HUDEP-2 (cell line): ENCODE data around the gene PRKAR1A.
"Not testable (repeated sequence)": the region's sequence is repeated elsewhere in the genome, so short reads cannot be mapped to it uniquely, and the experiment has no call there.

Experiments
- DNase-seq, 76 experiments: peaks; one replicate each; lab custom pipeline; 2025; ENCODE audit not compliant: unreplicated experiment in 76 of 76; lab: John Stamatoyannopoulos, UW

Gene PRKAR1A

DNA sequence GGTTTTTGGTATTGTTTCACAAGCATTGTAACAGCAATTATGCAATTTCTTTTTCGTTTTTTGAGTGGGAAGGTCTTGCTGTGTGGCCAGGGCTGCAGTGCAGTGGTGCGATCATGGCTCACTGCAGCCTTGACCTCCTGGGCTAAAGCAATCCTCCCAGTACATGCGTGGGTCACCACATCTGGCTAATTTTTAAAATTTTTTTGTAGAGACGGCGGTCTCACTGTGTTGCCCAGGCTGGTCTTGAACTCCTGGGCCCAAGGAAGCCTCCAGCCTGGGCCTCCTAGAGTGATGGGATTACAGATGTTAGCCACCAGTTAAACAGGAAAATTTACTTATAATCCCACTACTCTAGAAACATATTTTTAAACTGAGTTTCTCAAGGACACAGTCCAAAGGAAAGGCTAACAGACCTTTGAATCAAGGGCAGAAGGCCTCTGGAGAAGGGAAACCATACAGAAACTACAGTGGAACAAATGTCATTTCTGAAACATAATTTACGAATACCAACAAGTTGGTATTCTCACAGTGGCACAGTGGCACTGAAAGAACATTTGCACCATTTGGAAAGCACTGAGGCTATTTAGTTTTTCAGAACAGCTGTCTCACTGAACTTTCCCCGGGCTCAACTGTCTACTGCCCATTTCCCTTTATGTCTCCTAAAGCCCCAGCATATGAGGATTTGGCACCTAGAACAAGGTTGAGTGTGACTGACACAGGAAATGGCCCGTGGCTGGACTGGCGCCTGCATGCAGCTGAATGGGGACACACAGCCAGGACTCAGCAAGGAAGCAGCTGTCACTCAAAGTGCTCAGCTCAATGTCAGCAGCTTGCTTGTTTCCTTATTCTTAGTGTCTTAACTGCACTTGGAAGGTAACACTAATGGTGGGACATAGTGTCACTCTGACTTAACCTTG lies 2.8 kb upstream of the PRKAR1A start:
- peak in 9 of 76 experiments; percentile 6 to 24 (median 15) for DNase-seq

GRCh38 chr17:68511254-68511670 lies 968 bp upstream of the PRKAR1A start:
- DNase-seq = peak in 11 of 76 experiments; percentile 5 to 57 (median 39)

- peak in 53 of 76 experiments; percentile 10 to 75 (median 41) for DNase-seq
Measured at GRCh38 chr17:68511671-68512246, 471 bp upstream of the PRKAR1A start.

GRCh38 chr17:68512960-68513474 lies 787 bp downstream of the PRKAR1A start:
- DNase-seq = peak in 2 of 76 experiments; percentile 6 to 24

- DNase-seq = no peak
Measured at GRCh38 chr17:68513932-68514331, 1.7 kb downstream of the PRKAR1A start.

DNA sequence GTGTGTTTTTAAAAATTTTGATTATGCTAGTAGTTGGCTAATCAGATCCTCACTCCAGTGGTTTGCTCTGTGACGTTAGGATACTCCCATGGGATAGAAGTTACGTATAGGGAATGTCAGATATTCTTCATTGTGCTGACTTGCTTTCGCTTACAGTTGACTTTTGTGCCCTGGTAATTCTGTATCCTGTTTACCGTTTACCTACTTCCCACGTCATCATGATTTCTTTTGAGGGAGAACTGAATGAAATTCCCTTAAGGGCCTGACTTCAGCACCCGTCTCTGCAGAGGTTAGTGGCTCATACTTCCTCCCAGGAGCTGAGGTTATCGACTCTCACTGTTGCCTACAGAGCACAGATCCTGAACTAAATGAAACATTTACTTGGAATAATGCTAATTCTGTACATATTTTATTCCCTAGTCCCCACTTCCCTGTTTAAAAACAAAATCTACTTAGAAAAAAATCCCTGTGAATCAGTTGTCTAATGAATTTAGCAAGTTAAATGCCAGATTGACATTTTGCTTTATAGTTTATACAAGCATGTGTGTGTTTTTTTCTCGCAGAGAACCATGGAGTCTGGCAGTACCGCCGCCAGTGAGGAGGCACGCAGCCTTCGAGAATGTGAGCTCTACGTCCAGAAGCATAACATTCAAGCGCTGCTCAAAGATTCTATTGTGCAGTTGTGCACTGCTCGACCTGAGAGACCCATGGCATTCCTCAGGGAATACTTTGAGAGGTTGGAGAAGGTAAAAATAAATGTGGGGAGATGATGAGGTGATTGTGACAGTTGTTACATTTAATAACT lies 2.8 kb downstream of the PRKAR1A start:
- no peak for DNase-seq

DNA sequence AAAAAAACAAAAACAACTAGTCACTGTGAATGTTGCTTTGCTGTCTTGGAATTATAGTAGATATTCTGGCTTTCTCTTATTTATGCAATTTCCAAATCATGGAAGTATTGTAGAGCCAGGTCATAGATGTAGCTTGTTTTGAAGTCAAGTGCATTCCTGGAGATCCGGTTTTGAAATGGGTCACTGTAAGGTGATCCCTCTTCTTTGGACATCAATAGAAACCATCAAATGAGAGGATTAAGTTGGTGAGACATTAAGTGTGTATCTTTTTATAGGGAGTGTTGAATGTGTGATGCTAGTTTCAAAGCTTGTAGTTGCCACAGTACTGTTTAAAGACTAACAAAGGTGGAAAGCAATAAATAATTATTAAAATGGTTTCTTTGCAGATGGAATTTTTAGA lies 4.5 kb downstream of the PRKAR1A start:
- no peak for DNase-seq

- not testable (repeated sequence) for DNase-seq
Measured at GRCh38 chr17:68517605-68518004, 5.4 kb downstream of the PRKAR1A start.

- no peak for DNase-seq
Measured at GRCh38 chr17:68518063-68518815, 6.0 kb downstream of the PRKAR1A start.

GRCh38 chr17:68519051-68519450 lies 6.8 kb downstream of the PRKAR1A start:
- not testable (repeated sequence) for DNase-seq

DNA sequence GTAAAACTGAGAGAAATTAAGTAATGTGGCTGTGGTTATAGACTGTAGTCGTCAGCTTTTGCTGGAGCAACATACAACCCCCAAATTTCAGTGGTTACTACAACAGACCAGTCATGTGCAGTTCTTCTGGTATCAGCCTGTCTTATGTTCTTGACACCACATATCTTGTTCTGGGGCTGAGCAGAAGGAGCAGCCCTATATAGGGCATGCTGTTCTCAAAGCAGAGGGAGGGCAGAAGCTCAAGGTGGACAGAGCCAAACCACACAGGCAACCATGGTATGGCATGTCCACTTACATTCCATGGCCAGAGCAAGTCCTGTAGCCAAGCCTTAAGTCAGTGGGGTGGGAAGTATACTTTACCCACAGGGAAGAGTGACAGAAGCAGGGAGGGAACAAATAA lies 7.7 kb downstream of the PRKAR1A start:
- no peak for DNase-seq

GRCh38 chr17:68522266-68522665 lies 10.0 kb downstream of the PRKAR1A start:
- no peak for DNase-seq

DNA sequence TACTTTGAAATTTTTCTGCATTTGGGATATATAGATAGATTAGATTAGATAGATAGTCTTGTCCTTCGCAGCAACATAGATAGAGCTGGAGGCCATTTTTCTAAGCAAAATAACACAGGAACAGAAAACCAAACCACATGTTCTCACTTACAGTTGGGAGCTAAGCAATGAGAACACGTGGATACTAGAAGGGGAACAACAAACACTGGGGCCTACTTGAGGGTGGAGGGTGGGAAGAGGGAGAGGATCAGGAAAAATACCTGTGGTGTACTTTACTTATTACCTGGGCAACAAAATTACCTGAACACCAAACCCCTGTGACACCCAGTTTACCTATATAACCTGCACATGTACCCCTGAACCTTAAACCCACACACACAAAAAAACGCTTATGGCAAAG lies 14.3 kb downstream of the PRKAR1A start:
- DNase-seq = no peak

DNA sequence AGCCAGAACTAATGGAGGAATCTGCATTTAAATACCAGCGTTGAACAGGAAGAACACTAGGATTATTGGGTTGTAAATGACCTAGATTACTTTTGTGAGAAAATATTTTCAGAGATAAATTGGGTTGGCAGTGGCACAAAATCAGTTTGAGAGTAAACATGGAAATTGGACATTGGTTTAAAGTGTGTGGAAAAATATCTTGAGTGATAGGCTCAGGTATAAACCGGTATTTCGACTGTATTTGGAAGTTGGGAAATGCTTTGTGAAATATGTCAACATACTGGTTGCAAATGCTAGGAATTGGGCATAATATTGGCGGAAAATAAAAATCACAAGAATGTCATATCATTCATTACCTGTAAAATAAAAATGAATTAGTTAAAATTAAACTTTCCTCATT lies 15.1 kb downstream of the PRKAR1A start:
- no peak for DNase-seq

DNA sequence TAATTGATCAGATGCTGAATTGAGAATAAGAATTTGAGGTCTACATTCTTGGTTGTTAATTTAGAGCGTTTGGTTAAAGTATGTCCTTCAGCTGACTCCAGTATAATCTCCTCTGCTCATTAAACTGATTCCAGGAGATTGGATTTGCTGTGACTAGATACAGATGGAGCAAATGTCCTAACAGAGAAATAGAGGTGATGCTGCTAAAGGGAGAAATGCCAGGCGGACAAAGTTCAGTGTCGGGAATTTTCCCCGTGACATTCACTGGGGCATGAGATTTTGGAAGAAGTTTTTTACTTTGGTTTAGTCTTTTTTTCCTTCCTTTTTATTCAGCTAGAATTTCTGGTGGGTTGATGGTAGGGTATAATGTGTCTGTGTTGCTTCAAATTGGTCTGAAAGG lies 19.0 kb downstream of the PRKAR1A start:
- DNase-seq = no peak

GRCh38 chr17:68532826-68533225 lies 20.6 kb downstream of the PRKAR1A start:
- no peak for DNase-seq

DNA sequence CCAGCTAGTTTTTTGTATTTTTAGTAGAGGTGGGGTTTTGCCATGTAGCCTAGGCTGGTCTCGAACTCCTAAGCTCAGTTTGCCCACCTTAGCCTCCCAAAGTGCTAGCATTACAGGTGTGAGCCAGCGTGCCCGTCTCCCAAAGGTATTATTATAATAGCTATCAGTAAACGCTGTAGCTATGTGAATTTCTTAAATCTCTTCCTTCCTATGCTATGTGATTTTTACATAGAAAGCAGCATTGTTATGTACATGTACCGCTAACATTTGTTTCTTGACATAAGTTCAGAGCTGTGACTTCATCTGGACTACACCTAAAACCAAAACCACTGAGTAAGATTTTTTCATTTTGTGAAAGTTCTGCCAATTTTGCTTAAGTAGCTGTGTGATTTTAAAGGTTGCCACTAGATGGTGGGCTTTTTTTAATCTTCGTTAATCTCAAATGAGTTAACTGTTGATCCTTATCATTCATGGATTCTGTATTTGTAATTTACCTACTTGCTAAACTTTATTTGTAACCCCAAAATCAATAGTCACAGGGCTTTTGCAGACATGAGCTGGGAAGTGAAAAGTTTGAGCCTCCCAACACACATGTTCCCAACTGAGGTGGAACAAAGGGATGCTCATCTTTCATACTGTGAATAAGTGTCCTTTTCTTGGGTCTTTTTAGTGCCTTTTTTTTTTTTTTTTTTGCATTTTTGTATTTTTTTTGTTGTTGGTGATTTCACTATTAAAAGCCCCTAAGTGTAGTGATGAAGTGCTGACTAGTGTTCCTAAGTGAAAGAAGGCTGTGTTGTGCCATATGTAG lies 21.9 kb downstream of the PRKAR1A start:
- DNase-seq = no peak

DNA sequence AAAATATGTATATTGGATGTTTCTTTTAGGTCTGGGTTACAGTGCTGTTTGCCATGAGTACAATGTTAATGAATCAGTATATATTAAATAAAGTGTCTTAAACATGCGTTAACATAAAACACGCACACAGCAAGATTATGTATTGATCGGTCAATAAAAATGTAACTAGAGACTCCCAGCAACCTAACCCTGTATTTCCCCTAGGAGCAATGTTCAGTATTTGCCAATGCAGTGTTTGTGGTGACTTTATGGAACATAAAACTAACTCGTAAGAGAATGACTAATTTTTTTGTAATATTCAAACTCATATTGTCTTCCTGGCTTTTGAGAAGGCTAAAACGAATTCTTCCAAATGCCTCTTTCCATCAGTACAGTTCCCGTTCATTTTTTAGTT lies 22.5 kb downstream of the PRKAR1A start:
- no peak for DNase-seq

- DNase-seq = no peak
Measured at GRCh38 chr17:68535922-68536321, 23.7 kb downstream of the PRKAR1A start.
